ENCODE data around the gene CENPC. TPM values are rescaled to one million over a fixed set of nuclear protein-coding genes. Genes with fewer than 3 reads are reported as not detected.
"Not testable (repeated sequence)": the region's sequence is repeated elsewhere in the genome, so short reads cannot be mapped to it uniquely, and the experiment has no call there.

The CENPC gene
- total RNA-seq, 1 donor from 2014 or later: 24.3 TPM

- Mint-ChIP-seq H3K4me3 (no peak overlapping the region), H3K36me3 (peaks cover 31% of the 10 kb centered on the region), H3K4me1 (ENCODE audit: unreplicated experiment) (peaks cover 12% of the 10 kb centered on the region), H3K27me3 (no peaks in the 10 kb centered on the region), H3K27ac (no peak overlapping the region), H3K9me3 (no peaks in the 10 kb centered on the region)
- no peak for TF ChIP-seq CTCF (conservative IDR thresholded peaks at IDR 0.05)
- no peak for DNase-seq (ENCODE audit: extremely low spot score, unreplicated experiment)
Observed at GRCh38 chr4:67539830-67540229, 5.5 kb downstream of the CENPC start.

- no peak for DNase-seq (ENCODE audit: extremely low spot score, unreplicated experiment)
- Mint-ChIP-seq H3K4me1 (ENCODE audit: unreplicated experiment) (no peaks in the 10 kb centered on the region), H3K27ac (no peak overlapping the region), H3K9me3 (peaks cover 6% of the 10 kb centered on the region), H3K4me3 (no peak overlapping the region), H3K36me3 (peaks cover 50% of the 10 kb centered on the region), H3K27me3 (no peaks in the 10 kb centered on the region)
- no peak for TF ChIP-seq CTCF (conservative IDR thresholded peaks at IDR 0.05)
Observed at GRCh38 chr4:67535280-67535840, 9.9 kb downstream of the CENPC start.

- no peak for DNase-seq (ENCODE audit: extremely low spot score, unreplicated experiment)
- H3K4me1 Mint-ChIP-seq (ENCODE audit: unreplicated experiment): no peaks in the 10 kb centered on the region
- no peaks in the 10 kb centered on the region for H3K27me3 Mint-ChIP-seq
- peaks cover 46% of the 10 kb centered on the region for H3K36me3 Mint-ChIP-seq
- H3K4me3 Mint-ChIP-seq: no peak overlapping the region
- H3K9me3 Mint-ChIP-seq: peaks cover 6% of the 10 kb centered on the region
- no peak overlapping the region for H3K27ac Mint-ChIP-seq
- no peak for TF ChIP-seq CTCF (conservative IDR thresholded peaks at IDR 0.05)
Observed at GRCh38 chr4:67533112-67533511, 12.2 kb downstream of the CENPC start.

- H3K27me3 Mint-ChIP-seq; H3K4me3 Mint-ChIP-seq; H3K9me3 Mint-ChIP-seq; H3K4me1 Mint-ChIP-seq (ENCODE audit: unreplicated experiment); H3K27ac Mint-ChIP-seq; DNase-seq (ENCODE audit: extremely low spot score, unreplicated experiment): not testable (repeated sequence)
- H3K36me3 Mint-ChIP-seq: peaks cover 43% of the 10 kb centered on the region
Observed at GRCh38 chr4:67532397-67532796, 12.9 kb downstream of the CENPC start.

- Mint-ChIP-seq H3K4me1 (ENCODE audit: unreplicated experiment) (no peaks in the 10 kb centered on the region), H3K36me3 (peaks cover 51% of the 10 kb centered on the region), H3K9me3 (peaks cover 6% of the 10 kb centered on the region), H3K27me3 (no peaks in the 10 kb centered on the region), H3K4me3 (no peak overlapping the region), H3K27ac (no peak overlapping the region)
- no peak for DNase-seq (ENCODE audit: extremely low spot score, unreplicated experiment)
- TF ChIP-seq CTCF (conservative IDR thresholded peaks at IDR 0.05): no peak
Observed at GRCh38 chr4:67531379-67531962, 13.8 kb downstream of the CENPC start.

GRCh38 chr4:67524140-67524539 is 21.2 kb downstream of the CENPC start:
- DNase-seq (ENCODE audit: extremely low spot score, unreplicated experiment); H3K27ac Mint-ChIP-seq; H3K9me3 Mint-ChIP-seq; H3K4me3 Mint-ChIP-seq; H3K27me3 Mint-ChIP-seq; H3K4me1 Mint-ChIP-seq (ENCODE audit: unreplicated experiment): not testable (repeated sequence)
- H3K36me3 Mint-ChIP-seq: peaks cover 51% of the 10 kb centered on the region
